ENCODE results near the gene CD27.
"Not testable (repeated sequence)": the region's sequence is repeated elsewhere in the genome, so short reads cannot be mapped to it uniquely, and the experiment has no call there.

The CD27 gene

GRCh38 chr12:6444704-6445688, at the start of gene CD27:
TSS of gene CD27 (plus strand) at chr12:6444955. CDS start at chr12:6445096, 141 bp downstream.
- FAIRE-seq, result no peak

DNA sequence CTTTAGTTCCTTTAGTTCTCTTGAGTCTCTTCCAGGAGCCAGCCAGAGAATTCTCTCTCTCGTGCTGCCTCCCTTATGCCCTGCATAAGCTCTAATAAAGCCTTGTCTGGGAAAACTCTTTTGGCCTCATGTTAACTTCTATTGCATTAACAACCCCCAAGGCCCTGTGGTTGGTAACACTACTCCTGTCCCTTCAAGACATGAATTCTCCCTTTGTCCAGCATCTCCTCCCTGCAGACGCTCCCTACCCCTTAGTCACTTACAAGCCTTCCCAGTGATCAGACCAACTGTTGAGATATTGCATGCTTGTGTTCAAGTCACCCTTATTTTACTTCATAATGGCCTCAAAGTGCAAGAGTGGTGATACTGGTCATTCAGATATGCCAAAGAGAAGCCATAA, 48.7 kb upstream of the CD27 start:
- no peak for FAIRE-seq

DNA sequence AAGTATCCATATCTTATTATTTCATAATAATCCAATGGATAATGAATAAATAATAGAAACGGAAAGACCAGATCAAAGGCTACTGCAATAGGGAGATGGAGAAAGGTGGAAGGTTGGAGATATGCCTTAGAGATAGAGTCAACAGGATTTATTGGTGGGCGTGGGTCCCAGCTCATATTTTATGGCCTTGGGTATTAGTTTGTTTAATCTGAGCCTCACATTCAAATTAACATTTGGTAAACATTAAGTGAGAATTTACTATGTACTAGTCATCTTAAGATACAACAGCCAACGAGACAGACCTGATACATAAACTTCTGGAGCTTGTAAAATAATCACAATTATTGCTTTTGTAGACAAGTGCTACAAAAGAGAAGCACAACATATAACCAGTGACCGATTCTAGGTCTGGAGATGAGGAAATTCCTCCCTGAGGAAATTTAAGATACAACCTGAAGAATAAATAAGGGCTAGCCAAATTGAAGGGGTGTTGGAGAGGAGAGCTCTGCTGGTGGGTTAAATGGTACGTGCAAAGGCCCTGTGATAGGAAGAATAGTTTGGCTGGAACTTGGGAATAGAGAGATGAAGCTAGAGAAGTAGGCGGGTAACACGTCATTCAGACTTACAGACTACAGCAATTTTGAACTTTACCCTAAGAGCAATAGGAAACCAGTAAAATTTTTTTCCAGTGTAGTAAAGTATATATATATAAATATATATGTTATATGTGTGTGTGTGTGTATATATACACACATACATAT, 44.7 kb upstream of the CD27 start:
- no peak for FAIRE-seq

DNA sequence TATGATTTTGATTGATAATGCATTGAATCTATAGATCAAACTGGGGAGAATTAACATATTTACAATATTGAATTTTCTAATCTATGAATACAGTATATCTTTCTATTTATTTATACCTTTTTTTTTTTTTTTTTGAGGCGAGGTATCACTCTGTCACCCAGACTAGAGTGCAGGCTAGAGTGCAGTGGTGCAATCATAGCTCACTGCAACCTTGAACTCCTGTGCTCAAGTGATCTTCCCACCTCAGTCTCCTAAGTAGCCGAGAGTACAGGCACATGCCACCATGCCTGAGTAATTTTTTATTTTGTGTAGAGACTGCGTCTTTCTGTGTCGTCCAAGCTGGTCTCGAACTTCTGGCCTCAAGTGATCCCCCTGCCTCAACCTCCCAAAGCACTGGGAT, 40.4 kb upstream of the CD27 start:
- no peak for FAIRE-seq

GRCh38 chr12:6405963-6406362, 38.8 kb upstream of the CD27 start:
- FAIRE-seq, result no peak

DNA sequence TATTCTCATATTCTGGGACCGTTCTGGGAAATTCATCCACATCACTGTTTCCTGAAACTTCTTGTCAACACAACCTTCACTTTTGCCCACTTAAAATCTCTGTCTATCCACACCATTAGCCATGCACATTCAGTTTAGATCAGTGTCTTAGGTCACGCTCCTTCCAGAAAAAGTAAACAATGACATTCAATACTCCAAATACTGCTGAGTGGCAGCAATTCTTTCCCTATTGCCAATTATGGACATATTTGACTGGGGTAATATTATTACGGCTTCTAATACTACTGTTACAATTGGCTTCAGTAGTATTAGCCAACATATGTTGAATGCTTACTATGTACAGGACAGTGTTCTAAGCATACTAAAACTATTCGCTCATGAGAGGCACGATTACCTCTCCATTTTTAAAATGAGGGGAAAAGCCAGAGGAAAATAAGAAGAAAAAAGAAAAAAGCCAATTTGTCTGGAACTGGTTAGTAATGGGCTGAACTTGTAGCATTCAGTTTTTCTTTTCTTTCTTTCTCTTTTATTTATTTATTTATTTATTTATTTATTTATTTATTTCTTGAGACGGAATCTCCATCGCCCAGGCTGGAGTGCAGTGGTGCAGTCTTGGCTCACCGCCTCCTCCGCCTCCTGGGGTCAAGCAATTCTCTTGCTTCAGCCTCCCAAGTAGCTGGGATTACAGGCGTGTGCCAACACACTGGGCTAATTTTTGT, 37.4 kb upstream of the CD27 start:
- FAIRE-seq, result no peak

GRCh38 chr12:6416596-6416995, 28.2 kb upstream of the CD27 start:
- FAIRE-seq, result no peak

DNA sequence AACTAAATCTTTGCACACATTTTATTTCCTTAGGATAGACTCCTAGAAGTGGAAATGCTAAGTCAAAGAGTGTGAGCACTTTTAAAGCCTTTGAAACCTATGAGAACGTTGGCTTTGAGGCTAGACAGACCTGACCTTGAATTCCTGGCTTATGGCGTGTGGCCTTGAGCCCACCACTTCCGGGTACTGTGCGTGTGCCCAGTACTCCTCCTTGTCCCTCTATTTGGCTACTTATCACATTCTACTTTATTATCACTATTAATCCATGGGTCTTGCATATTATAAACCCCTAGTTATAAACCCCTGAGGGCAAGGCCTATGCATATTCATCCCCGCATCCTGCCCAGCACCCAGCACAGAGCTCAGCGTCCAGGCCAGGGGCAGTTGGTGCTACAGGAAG, 26.0 kb upstream of the CD27 start:
- no peak for FAIRE-seq

GRCh38 chr12:6420364-6420763, 24.4 kb upstream of the CD27 start:
- FAIRE-seq, result no peak

DNA sequence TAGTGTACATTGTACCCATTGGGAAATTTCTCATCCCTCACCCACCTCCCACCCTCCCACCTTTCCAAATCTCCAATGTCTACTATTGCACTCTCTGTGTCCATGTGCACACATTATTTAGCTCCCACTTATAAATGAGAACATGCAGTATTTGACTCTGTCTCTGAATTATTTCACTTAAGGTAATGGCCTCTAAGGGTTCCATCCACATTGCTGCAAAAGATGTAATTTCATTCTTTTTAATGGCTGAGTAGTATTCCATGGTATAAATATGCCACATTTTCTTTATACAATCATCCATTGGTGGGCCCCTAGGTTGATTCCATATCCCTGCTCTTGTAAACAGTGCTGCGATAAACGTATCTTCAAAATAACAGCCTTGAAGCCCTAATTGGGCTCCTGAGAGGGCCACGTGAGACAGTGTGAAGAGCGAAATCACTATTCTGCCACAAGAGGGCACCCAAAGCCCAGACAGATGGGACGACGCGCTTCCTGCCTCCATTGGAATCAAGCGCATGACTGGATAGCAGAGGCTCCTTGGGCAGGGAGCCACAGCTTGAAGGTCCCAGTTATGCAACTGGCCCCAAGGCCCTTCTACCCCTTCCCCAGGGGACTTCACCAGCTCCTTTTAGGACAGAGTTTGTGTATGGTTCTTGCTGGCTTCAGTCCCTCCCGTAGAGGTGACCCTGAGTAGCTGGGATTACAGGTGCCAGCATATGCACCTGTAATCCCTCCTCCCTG, 21.3 kb upstream of the CD27 start:
- peak; percentile 49 for FAIRE-seq

DNA sequence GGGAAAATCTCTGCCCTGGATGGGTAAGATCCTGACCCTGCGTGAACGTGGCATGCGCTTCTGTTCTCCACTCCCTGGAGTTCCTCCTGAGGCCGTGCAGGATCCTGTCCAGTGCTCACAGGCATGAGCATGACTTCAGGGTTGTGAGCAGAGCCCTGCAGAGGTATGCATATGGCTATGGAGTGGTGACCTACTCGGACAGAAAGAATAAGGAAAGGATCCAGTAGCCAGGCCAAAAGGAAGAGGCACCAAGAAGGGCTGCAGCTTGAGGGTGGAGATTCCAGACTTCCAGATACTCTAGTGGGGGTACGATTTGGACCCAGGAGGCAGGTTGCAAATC, 20.8 kb upstream of the CD27 start:
- FAIRE-seq, result no peak

DNA sequence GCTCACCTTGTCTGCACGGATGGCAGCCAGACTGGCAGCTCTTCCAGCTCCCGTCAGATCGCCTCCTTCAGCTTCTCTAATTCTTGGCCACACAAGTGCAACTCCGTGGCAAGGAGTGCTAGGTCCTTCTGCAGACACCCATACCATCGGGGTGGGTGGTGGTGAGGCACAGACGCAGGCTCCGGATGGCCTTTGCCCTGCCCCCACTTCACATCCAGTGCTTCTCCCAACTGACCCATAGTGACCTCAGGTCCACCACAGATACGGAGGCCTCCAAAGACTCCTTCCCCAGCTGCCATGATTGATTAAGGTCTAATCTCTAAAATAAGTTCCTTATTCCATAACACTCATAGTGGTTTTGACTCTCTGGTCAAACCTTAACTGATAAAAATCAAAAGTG, 19.9 kb upstream of the CD27 start:
- no peak for FAIRE-seq

- FAIRE-seq, result no peak
These were observed 18.9 kb upstream of the CD27 start for GRCh38 chr12:6425590-6426531.

DNA sequence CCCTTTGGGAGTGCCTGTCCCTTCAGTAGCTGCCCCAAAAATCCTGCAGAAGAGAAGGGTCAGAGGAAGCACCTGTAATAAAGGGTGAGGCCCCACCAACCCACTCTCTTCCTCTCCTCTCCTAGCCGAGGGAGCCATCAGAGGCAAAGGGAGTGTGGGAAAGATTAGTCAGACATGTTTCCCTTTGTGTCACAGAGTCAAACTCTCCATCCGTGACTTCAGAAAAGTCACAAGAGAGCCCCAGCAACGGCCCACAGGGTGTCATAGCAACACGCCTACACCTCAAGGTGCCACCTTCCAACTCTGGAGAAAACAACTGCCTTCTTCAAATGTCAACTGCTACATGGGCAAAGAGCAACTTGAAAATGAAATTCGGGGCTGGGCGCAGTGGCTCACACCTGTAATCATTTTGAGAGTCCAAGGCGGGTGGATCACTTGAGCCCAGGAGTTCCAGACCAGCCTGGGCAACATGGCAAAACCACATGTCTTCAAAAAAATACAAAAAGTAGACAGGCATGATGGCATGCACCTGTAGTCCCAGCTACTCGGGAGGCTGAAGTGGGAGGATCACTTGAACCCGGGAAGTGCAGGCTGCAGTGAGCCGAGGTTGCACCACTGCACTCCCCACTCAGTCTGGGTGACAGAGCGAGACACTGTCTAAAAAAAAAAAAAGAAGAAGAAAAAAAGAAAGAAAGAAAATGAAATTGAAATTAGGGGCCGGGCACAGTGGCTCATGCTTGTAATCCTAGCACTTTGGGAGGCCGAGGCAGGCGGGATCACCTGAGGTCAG, 17.7 kb upstream of the CD27 start:
- FAIRE-seq, result no peak

GRCh38 chr12:6427796-6428195, 17.0 kb upstream of the CD27 start:
- FAIRE-seq, result not testable (repeated sequence)

DNA sequence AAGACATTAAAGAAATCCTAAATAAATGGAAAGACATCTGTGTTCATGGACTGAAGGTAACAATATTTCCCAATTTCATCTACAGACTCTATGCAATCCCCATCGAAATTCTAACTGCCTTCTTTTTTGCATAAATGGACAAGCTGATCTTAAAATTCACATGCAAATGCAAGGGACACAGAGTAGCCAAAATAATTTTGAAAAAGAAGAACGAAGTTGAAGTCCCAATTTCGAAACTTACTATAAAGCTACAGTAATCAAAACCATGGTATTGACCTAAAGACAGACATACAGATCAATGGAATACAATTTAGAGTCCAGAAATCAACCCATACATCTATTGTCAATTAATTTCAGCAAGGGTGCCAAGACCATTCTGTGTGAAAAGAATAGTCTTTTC, 16.4 kb upstream of the CD27 start:
- FAIRE-seq, result no peak

GRCh38 chr12:6430124-6430989, 14.4 kb upstream of the CD27 start:
- FAIRE-seq, result no peak

DNA sequence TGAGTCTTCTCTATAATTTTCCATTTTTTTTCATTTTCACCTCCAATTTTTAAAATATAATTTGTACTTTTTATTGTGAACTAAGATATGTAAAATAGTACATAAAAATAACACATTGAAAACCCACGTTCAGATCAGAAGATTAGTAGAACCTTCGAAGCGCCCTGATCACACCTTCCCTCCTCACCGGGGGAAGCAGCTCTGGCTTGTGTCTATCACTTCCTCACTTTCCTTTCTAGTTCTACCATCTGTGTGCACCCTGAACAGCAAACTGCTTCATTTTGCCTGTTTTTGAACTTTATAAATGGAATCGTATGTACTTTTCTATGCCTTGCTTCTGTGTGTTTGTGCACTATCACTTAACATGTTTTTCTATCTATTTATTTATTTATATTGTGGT, 11.8 kb upstream of the CD27 start:
- no peak for FAIRE-seq

All from A204.1 (cell line).